ENCODE measurements around the gene NAA80. TPM values are rescaled to one million over a fixed set of nuclear protein-coding genes. Genes with fewer than 3 reads are reported as not detected.

The NAA80 gene
- total and polyA plus RNA-seq, 10 of the 15 experiments (the other 5 are each of a cell fraction or from before 2014, with no cell fraction given), result 0.48 to 12.7 (median 6.7) TPM

DNA sequence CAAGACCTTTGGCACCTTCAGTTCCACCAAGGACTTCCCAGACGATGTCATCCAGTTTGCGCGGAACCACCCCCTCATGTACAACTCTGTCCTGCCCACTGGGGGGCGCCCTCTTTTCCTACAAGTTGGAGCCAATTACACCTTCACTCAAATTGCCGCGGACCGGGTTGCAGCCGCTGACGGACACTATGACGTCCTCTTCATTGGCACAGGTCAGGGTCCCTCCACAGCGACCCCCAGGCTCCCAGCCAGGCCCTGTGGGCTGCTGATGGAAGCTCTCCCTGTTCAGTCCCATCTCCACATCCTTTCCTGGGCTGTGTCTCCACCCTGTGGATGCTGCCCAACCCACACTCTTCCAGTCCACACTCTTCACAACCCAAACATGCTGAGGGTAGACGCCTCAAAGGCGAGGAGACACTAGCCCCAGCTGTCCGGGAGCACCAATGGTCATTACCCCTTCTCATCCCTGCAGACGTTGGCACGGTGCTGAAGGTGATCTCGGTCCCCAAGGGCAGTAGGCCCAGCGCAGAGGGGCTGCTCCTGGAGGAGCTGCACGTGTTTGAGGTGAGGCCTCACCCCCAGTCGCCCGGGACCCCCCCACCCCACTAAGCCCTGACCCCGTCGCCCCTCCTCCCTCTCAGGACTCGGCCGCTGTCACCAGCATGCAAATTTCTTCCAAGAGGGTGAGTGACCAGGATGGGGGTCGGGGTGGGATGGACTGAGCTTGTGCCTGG lies 24.7 kb downstream of the NAA80 start:
- DNase-seq (ENCODE audit: low read depth, low spot score) (no peak), ATAC-seq (peak; percentile 65), FAIRE-seq (peak; percentile 70)
- Histone ChIP-seq H3K4me2 (ENCODE audit: control insufficient read depth, insufficient read depth) (no peak overlapping the region), H3K36me3 (ENCODE audit: control insufficient read depth in 2 of 2, insufficient read depth in 2 of 2, low read length in 1 of 2) (no peaks in the 10 kb centered on the region), H4K20me1 (ENCODE audit: control insufficient read depth, insufficient read depth) (no peaks in the 10 kb centered on the region), H3K4me3 (no peak overlapping the region), H3K9me3 (replicated peaks; ENCODE audit: control insufficient read depth, insufficient read depth, low read length) (no peaks in the 10 kb centered on the region), H3K79me2 (ENCODE audit: control insufficient read depth, insufficient read depth, low read length) (no peaks in the 10 kb centered on the region), H3K9ac (ENCODE audit: control insufficient read depth, insufficient read depth, low read length) (no peak overlapping the region), H2AFZ (ENCODE audit: control insufficient read depth, low read depth, low read length) (0 out of 2 replicates have a peak overlapping the region, but pooled peaks have one; percentile 7), H3K27ac (ENCODE audit: control insufficient read depth, insufficient read depth) (no peak overlapping the region), H3K27me3 (replicated peaks in 1 of 2; ENCODE audit: control insufficient read depth in 2 of 2, insufficient read depth in 2 of 2, low read length in 1 of 2) (peaks cover 7 to 8% of the 10 kb centered on the region in 2 experiments; a peak in 3 of 4 replicates), H3K4me1 (ENCODE audit: control insufficient read depth, insufficient read depth, low read length) (peaks cover 6% of the 10 kb centered on the region)
- SMC1A ChIA-PET (ENCODE audit: uncharacterized antibody, unreplicated experiment), result interaction anchor here (0.8 kb wide), 1 partner anchor 14 kb away, joined by 3 read pairs; no protein-coding TSS in a partner anchor
- BruUV-seq (replicated peaks), result no TSS peak
- POLR2A ChIA-PET, result no interaction called here
- CTCF ChIA-PET, result interaction anchor here (0.8 to 1.4 kb wide), 7 partner anchors 14 to 50 kb away, joined by 3 to 5 read pairs (median 4); partner anchors contain the start of gene GNAI2
- RAD21 ChIA-PET (ENCODE audit: unreplicated experiment), result interaction anchor here (0.6 kb wide), 1 partner anchor 47 kb away, joined by 3 read pairs; no protein-coding TSS in a partner anchor
- in situ Hi-C loops (cut with MboI) (loop anchor here (5.0 kb wide), 2 partner anchors 77 to 152 kb away; no protein-coding TSS in a partner anchor), intact Hi-C loops (cut with micrococcal nuclease; ENCODE audit: unreplicated experiment) (loop anchor here (1.0 kb wide), 1 partner anchor 50 kb away; no protein-coding TSS in a partner anchor)
- WGBS (ENCODE audit: insufficient coverage, insufficient replicate concordance, low lambda C conversion rate, missing lambda C conversion rate), result 1% methylated on average over 19 of the region's 26 CpGs
- TF ChIP-seq, protein P1, sequence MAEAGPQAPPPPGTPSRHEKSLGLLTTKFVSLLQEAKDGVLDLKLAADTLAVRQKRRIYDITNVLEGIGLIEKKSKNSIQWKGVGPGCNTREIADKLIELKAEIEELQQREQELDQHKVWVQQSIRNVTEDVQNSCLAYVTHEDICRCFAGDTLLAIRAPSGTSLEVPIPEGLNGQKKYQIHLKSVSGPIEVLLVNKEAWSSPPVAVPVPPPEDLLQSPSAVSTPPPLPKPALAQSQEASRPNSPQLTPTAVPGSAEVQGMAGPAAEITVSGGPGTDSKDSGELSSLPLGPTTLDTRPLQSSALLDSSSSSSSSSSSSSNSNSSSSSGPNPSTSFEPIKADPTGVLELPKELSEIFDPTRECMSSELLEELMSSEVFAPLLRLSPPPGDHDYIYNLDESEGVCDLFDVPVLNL (IDR thresholded peaks at IDR 0.05; ENCODE audit: low read depth, low read length), result no peak
- TF ChIP-seq, protein P2, sequence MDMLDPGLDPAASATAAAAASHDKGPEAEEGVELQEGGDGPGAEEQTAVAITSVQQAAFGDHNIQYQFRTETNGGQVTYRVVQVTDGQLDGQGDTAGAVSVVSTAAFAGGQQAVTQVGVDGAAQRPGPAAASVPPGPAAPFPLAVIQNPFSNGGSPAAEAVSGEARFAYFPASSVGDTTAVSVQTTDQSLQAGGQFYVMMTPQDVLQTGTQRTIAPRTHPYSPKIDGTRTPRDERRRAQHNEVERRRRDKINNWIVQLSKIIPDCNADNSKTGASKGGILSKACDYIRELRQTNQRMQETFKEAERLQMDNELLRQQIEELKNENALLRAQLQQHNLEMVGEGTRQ (IDR thresholded peaks at IDR 0.05; ENCODE audit: borderline replicate concordance, low read depth, low read length), result no peak
- TF ChIP-seq IRF4 (IDR thresholded peaks at IDR 0.05; ENCODE audit: low read depth, low read length), result no peak
- no peak for TF ChIP-seq SPI1 (IDR thresholded peaks at IDR 0.05; ENCODE audit: borderline replicate concordance, insufficient read depth, low read depth, low read length)
- no peak for TF ChIP-seq RELA (IDR thresholded peaks at IDR 0.05; ENCODE audit: borderline replicate concordance, partially characterized antibody)
- TF ChIP-seq, protein P3, sequence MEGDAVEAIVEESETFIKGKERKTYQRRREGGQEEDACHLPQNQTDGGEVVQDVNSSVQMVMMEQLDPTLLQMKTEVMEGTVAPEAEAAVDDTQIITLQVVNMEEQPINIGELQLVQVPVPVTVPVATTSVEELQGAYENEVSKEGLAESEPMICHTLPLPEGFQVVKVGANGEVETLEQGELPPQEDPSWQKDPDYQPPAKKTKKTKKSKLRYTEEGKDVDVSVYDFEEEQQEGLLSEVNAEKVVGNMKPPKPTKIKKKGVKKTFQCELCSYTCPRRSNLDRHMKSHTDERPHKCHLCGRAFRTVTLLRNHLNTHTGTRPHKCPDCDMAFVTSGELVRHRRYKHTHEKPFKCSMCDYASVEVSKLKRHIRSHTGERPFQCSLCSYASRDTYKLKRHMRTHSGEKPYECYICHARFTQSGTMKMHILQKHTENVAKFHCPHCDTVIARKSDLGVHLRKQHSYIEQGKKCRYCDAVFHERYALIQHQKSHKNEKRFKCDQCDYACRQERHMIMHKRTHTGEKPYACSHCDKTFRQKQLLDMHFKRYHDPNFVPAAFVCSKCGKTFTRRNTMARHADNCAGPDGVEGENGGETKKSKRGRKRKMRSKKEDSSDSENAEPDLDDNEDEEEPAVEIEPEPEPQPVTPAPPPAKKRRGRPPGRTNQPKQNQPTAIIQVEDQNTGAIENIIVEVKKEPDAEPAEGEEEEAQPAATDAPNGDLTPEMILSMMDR (IDR thresholded peaks at IDR 0.05 in 2 of 3, conservative IDR thresholded peaks at IDR 0.05 in 1 of 3; ENCODE audit: control insufficient read depth in 2 of 3, extremely low read depth in 1 of 3, insufficient read depth in 1 of 3, low read depth in 3 of 3, low read length in 3 of 3), result peak; percentile 70 to 80 (median 77)
- no peak for TF ChIP-seq FOS (IDR thresholded peaks at IDR 0.05; ENCODE audit: borderline replicate concordance, extremely low read depth, insufficient read length)
- peak in 1 of 2 experiments; percentile 31; a peak in 1 of 4 replicates for TF ChIP-seq IKZF2 (IDR thresholded peaks at IDR 0.05)
- peak; percentile 19; the same call in 1 of the 2 replicates for TF ChIP-seq YY1 (IDR thresholded peaks at IDR 0.05; ENCODE audit: low read depth, low read length)
- TF ChIP-seq, protein P4, sequence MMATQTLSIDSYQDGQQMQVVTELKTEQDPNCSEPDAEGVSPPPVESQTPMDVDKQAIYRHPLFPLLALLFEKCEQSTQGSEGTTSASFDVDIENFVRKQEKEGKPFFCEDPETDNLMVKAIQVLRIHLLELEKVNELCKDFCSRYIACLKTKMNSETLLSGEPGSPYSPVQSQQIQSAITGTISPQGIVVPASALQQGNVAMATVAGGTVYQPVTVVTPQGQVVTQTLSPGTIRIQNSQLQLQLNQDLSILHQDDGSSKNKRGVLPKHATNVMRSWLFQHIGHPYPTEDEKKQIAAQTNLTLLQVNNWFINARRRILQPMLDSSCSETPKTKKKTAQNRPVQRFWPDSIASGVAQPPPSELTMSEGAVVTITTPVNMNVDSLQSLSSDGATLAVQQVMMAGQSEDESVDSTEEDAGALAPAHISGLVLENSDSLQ (IDR thresholded peaks at IDR 0.05), result peak; percentile 34
- no peak for TF ChIP-seq SIN3A (IDR thresholded peaks at IDR 0.05; ENCODE audit: low read depth, low read length)
- TF ChIP-seq HDAC6 (IDR thresholded peaks at IDR 0.05; ENCODE audit: unreplicated experiment), result no peak
- peak in 1 of 2 experiments; percentile 78; a peak in 2 of 3 replicates for TF ChIP-seq EGR1 (IDR thresholded peaks at IDR 0.05; ENCODE audit: borderline replicate concordance in 1 of 2, low read depth in 2 of 2, low read length in 2 of 2)
- no peak for TF ChIP-seq ZBED1 (IDR thresholded peaks at IDR 0.05; ENCODE audit: borderline replicate concordance)
- TF ChIP-seq FOXM1 (IDR thresholded peaks at IDR 0.05; ENCODE audit: low read depth, low read length), result no peak
- TF ChIP-seq RAD21 (IDR thresholded peaks at IDR 0.05; ENCODE audit: insufficient read depth, low read depth, low read length), result peak; percentile 37; the same call in 1 of the 2 replicates
- TF ChIP-seq SMC3 (IDR thresholded peaks at IDR 0.05; ENCODE audit: borderline replicate concordance, low read length), result peak; percentile 42; the same call in 1 of the 2 replicates
- TF ChIP-seq RCOR1 (conservative IDR thresholded peaks at IDR 0.05; ENCODE audit: low read depth, low read length), result no peak

All from GM12878 (cell line).